WTC11 (cell line): Measurements from ENCODE around the gene ADAMTS12. TPM values are rescaled to one million over a fixed set of nuclear protein-coding genes. Genes with fewer than 3 reads are reported as not detected.

Experiments used
- ATAC-seq: fragments of 200-7000 bp; cut with Tn5 transposase; 2 replicates; pipeline ENCODE4 v1.10.0; 2021; ENCODE audit warnings: mild to moderate bottlenecking, moderate library complexity
- CTCF ChIA-PET: fragments of 300-600 bp; sonication (Branson Sonifier 250); formaldehyde crosslinking; loops from one replicate; lab custom pipeline; 2021; ENCODE audit warnings: antibody characterized with exemption; lab: Charles Lee
- POLR2A ChIA-PET: fragments of 350-600 bp; sonication (Branson Sonifier 250); formaldehyde crosslinking; loops from one replicate; lab custom pipeline; 2021; ENCODE audit warnings: antibody characterized with exemption; lab: Charles Lee
- DNase-seq: peaks from one replicate; pipeline ENCODE4 v3.0.0; 2021; ENCODE audit warnings: low spot score
- H3K27ac Mint-ChIP-seq: 2 replicates; pipeline ENCODE4 v1.8.0; 2021; ENCODE audit warnings: mixed read lengths
- H3K27me3 Mint-ChIP-seq: 2 replicates; pipeline ENCODE4 v1.8.0; 2021; ENCODE audit warnings: low read depth, mild to moderate bottlenecking, moderate library complexity, mixed read lengths
- H3K36me3 Mint-ChIP-seq: 2 replicates; pipeline ENCODE4 v1.8.0; 2021; ENCODE audit warnings: mixed read lengths
- H3K4me1 Mint-ChIP-seq: 2 replicates; pipeline ENCODE4 v1.8.0; 2022; ENCODE audit warnings: mixed read lengths
- H3K4me3 Mint-ChIP-seq: 2 replicates; pipeline ENCODE4 v1.8.0; 2021; ENCODE audit warnings: mild to moderate bottlenecking, moderate library complexity, mixed read lengths
- H3K9me3 Mint-ChIP-seq: 2 replicates; pipeline ENCODE4 v1.8.0; 2021; ENCODE audit warnings: mixed read lengths
- FOXK1 ChIP-seq: sonication (generic); formaldehyde crosslinking; IDR thresholded peaks from 2 replicates; pipeline ENCODE4 v1.8.0; 2022; ENCODE audit warnings: mild to moderate bottlenecking, moderate library complexity, missing genetic modification reagents
- MXD4 ChIP-seq: fragments of 250-450 bp; sonication (Bioruptor Pico); IDR thresholded peaks from 2 replicates; pipeline ENCODE4 v1.8.0; 2021; ENCODE audit warnings: mild to moderate bottlenecking, moderate library complexity, borderline replicate concordance
- RELA ChIP-seq: sonication (generic); formaldehyde crosslinking; IDR thresholded peaks from 2 replicates; pipeline ENCODE4 v1.8.1; 2022; ENCODE audit warnings: missing genetic modification reagents, mild to moderate bottlenecking, borderline replicate concordance
- RORB ChIP-seq: fragments of 250-450 bp; sonication (Bioruptor Pico); IDR thresholded peaks from 2 replicates; pipeline ENCODE4 v1.9.0; 2021; ENCODE audit warnings: mild to moderate bottlenecking
- ZBTB21 ChIP-seq: sonication (generic); formaldehyde crosslinking; IDR thresholded peaks from 2 replicates; pipeline ENCODE4 v1.8.1; 2023; ENCODE audit warnings: mild to moderate bottlenecking, missing genetic modification reagents, borderline replicate concordance
- ZNF138 ChIP-seq: sonication (generic); formaldehyde crosslinking; conservative IDR thresholded peaks from 2 replicates; pipeline ENCODE4 v1.8.1; 2022; ENCODE audit warnings: mild to moderate bottlenecking, moderate library complexity, missing genetic modification reagents
- ZNF317 ChIP-seq: sonication (generic); formaldehyde crosslinking; IDR thresholded peaks from 2 replicates; pipeline ENCODE4 v1.8.1; 2023; ENCODE audit warnings: low read depth, mild to moderate bottlenecking, moderate library complexity, missing genetic modification reagents, borderline replicate concordance
- ZNF396 ChIP-seq: fragments of 250-450 bp; sonication (Bioruptor Pico); IDR thresholded peaks from 2 replicates; pipeline ENCODE4 v1.8.0; 2021; ENCODE audit warnings: mild to moderate bottlenecking, moderate library complexity, borderline replicate concordance
- ZNF423 ChIP-seq: fragments of 250-450 bp; sonication (Bioruptor Pico); IDR thresholded peaks from 2 replicates; pipeline ENCODE4 v2.1.2; 2022; ENCODE audit warnings: mild to moderate bottlenecking, moderate library complexity
- total RNA-seq: library from RNA; stranded (reverse); gene quantifications from 3 replicates; pipeline ENCODE4 v1.2.3, GENCODE V29; 2021
- TF ChIP-seq, protein P1 (sequence below): sonication (generic); formaldehyde crosslinking; IDR thresholded peaks from 2 replicates; pipeline ENCODE4 v1.8.0; 2023; ENCODE audit warnings: missing genetic modification reagents
- TF ChIP-seq, protein P2 (sequence below): sonication (generic); formaldehyde crosslinking; IDR thresholded peaks from 2 replicates; pipeline ENCODE4 v1.8.0; 2022; ENCODE audit warnings: mild to moderate bottlenecking, missing genetic modification reagents
- TF ChIP-seq, protein P3 (sequence below): sonication (generic); formaldehyde crosslinking; IDR thresholded peaks from 2 replicates; pipeline ENCODE4 v1.8.1; 2022; ENCODE audit warnings: mild to moderate bottlenecking, moderate library complexity, missing genetic modification reagents
- TF ChIP-seq, protein P4 (sequence below): fragments of 250-450 bp; sonication (Bioruptor Pico); conservative IDR thresholded peaks from 2 replicates; pipeline ENCODE4 v1.9.0; 2021; ENCODE audit warnings: mild to moderate bottlenecking
- TF ChIP-seq, protein P5 (sequence below): fragments of 250-450 bp; sonication (Bioruptor Pico); IDR thresholded peaks from 2 replicates; pipeline ENCODE4 v1.9.0; 2021; ENCODE audit warnings: mild to moderate bottlenecking
- TF ChIP-seq, protein P6 (sequence below): sonication (generic); formaldehyde crosslinking; IDR thresholded peaks from 2 replicates; pipeline ENCODE4 v1.8.1; 2023; ENCODE audit warnings: mild to moderate bottlenecking, missing genetic modification reagents, borderline replicate concordance
- TF ChIP-seq, protein P7 (sequence below): sonication (generic); formaldehyde crosslinking; IDR thresholded peaks from 2 replicates; pipeline ENCODE4 v1.8.0; 2022; ENCODE audit warnings: mild to moderate bottlenecking, missing genetic modification reagents
- TF ChIP-seq, protein P8 (sequence below): sonication (generic); formaldehyde crosslinking; IDR thresholded peaks from 2 replicates; pipeline ENCODE4 v1.8.1; 2022; ENCODE audit warnings: low read depth, mild to moderate bottlenecking, moderate library complexity, missing genetic modification reagents, borderline replicate concordance

Gene ADAMTS12
- total RNA-seq, 1 experiment from 2014 or later, result 13.5 TPM

DNA sequence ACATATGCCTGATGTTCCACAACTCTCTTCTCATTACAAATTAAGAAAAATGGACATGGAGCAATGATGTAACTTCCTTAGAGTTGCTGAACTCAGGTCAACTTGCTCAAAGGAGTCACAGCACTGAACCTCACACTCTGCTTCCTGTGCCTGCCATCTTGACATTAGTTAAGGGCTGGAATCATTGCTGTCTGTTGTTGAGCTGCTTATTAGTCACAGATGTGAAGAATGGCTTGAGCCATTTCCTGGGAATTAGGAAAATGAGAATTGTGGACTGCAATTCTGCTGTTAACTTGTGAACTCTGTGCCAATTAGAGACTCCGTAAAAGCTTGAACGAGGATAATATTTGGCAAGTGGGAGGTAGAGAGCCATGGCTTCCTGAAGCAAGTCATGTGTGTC is 212.0 kb downstream of the ADAMTS12 start:
- peaks cover 2% of the 10 kb centered on the region; the same call in 1 of the 2 replicates for H3K4me1 Mint-ChIP-seq
- CTCF ChIA-PET, result no interaction called here
- H3K36me3 Mint-ChIP-seq, result 0 out of 2 replicates have a peak, but pooled peaks cover 3% of the 10 kb centered on the region
- H3K9me3 Mint-ChIP-seq, result no peaks in the 10 kb centered on the region
- H3K27me3 Mint-ChIP-seq, result no peaks in the 10 kb centered on the region
- POLR2A ChIA-PET, result no interaction called here
- H3K27ac Mint-ChIP-seq, result no peak overlapping the region
- DNase-seq (no peak), ATAC-seq (no peak)
- TF ChIP-seq ZNF317 (CRISPR knock-in tag) (no peak), ZNF138 (CRISPR knock-in tag) (no peak), MXD4 (CRISPR knock-in tag) (no peak), ZBTB21 (CRISPR knock-in tag) (no peak), FOXK1 (no peak)
- TF ChIP-seq, protein P1, sequence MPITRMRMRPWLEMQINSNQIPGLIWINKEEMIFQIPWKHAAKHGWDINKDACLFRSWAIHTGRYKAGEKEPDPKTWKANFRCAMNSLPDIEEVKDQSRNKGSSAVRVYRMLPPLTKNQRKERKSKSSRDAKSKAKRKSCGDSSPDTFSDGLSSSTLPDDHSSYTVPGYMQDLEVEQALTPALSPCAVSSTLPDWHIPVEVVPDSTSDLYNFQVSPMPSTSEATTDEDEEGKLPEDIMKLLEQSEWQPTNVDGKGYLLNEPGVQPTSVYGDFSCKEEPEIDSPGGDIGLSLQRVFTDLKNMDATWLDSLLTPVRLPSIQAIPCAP (CRISPR knock-in tag), result no peak
- TF ChIP-seq, protein P2, sequence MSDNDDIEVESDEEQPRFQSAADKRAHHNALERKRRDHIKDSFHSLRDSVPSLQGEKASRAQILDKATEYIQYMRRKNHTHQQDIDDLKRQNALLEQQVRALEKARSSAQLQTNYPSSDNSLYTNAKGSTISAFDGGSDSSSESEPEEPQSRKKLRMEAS (CRISPR knock-in tag), result no peak
- TF ChIP-seq, protein P3, sequence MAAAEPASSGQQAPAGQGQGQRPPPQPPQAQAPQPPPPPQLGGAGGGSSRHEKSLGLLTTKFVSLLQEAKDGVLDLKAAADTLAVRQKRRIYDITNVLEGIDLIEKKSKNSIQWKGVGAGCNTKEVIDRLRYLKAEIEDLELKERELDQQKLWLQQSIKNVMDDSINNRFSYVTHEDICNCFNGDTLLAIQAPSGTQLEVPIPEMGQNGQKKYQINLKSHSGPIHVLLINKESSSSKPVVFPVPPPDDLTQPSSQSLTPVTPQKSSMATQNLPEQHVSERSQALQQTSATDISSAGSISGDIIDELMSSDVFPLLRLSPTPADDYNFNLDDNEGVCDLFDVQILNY (CRISPR knock-in tag), result no peak
- H3K4me3 Mint-ChIP-seq, result no peak overlapping the region

DNA sequence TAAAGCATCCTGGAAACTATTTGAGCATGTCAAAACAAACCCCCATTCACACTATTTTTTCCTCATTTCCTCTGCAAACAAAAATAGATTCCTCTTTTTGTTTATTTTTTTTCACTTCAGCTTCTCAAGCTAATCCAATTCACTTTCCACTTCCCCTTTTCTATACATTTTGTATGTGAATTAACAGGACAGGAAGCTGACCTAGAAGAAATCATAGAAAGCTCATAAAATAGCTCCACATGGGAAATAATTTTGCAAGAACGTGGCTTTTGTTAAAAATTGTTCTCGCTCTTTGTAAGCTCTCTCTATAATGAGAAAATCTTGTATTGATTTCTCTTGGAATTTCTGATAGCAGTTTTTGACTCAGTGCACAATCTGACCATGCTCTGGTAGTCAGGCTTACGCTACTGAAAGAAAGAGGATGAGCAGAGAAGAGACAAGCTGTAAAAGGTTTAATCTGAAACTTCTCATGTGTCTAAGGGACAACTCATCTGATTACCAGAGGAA is 215.8 kb downstream of the ADAMTS12 start:
- ChIA-PET POLR2A (no interaction called here), CTCF (interaction anchor here (1.8 to 1.9 kb wide), 2 partner anchors 87 to 259 kb away, joined by 5 to 8 read pairs; no protein-coding TSS in a partner anchor)
- Mint-ChIP-seq H3K4me1 (no peaks in the 10 kb centered on the region), H3K9me3 (no peaks in the 10 kb centered on the region), H3K4me3 (no peak overlapping the region), H3K27ac (no peak overlapping the region), H3K36me3 (no peaks in the 10 kb centered on the region), H3K27me3 (no peaks in the 10 kb centered on the region)
- DNase-seq (no peak), ATAC-seq (no peak)
- TF ChIP-seq, protein P4, sequence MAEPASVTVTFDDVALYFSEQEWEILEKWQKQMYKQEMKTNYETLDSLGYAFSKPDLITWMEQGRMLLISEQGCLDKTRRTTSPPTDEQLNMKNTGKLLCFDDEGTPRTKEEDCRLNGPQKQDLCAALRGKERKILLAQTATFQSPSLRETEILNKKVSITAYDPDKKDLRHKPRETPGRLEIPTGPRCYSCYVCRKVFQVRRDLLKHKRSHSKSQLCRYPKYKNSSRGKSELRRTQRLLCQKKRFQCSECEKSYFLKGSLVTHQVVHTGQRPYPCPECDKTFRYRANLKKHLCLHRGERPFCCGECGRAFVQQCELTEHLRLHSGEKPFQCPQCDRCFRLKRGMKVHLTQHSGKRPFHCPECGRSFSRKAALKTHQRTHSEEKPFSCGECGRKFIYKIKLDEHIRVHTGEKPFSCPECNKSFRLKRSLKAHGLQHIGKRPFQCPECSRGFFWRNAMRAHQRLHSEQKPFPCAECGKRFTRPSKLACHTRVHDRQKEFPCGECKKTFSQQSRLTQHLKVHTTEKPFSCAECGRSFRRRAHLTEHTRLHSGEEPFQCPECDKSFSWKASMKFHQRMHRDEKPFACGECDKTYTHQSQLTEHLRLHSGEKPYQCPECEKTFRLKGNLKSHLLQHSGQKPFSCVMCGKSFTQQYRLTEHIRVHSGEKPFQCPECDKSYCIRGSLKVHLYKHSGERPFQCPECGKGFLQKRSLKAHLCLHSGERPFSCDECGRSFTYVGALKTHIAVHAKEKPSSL (CRISPR knock-in tag), result no peak
- TF ChIP-seq RELA (no peak), ZNF423 (CRISPR knock-in tag) (no peak)
- TF ChIP-seq, protein P5, sequence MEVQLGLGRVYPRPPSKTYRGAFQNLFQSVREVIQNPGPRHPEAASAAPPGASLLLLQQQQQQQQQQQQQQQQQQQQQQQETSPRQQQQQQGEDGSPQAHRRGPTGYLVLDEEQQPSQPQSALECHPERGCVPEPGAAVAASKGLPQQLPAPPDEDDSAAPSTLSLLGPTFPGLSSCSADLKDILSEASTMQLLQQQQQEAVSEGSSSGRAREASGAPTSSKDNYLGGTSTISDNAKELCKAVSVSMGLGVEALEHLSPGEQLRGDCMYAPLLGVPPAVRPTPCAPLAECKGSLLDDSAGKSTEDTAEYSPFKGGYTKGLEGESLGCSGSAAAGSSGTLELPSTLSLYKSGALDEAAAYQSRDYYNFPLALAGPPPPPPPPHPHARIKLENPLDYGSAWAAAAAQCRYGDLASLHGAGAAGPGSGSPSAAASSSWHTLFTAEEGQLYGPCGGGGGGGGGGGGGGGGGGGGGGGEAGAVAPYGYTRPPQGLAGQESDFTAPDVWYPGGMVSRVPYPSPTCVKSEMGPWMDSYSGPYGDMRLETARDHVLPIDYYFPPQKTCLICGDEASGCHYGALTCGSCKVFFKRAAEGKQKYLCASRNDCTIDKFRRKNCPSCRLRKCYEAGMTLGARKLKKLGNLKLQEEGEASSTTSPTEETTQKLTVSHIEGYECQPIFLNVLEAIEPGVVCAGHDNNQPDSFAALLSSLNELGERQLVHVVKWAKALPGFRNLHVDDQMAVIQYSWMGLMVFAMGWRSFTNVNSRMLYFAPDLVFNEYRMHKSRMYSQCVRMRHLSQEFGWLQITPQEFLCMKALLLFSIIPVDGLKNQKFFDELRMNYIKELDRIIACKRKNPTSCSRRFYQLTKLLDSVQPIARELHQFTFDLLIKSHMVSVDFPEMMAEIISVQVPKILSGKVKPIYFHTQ (CRISPR knock-in tag), result no peak

DNA sequence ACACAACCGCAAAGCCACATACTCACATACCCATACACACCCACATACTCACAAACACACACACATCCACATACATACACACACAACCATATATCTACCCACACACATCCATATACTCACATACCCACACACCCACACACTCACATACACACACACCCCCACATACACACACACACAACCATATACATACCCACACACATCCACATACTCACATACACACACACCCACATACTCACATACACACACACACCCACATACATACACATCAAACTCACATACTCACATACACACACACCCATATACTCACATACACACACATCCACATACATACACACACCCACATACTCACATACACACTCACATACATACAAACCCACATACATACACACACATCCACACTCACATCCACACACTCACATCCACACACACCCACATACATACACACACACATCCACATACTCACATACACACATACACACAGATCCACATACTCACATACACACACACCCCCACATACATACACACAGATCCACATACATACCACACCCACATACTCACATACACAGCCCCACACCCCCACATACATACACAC is 220.0 kb downstream of the ADAMTS12 start:
- ATAC-seq (no peak), DNase-seq (no peak)
- Mint-ChIP-seq H3K27me3 (no peaks in the 10 kb centered on the region), H3K36me3 (no peaks in the 10 kb centered on the region), H3K27ac (no peak overlapping the region), H3K4me3 (no peak overlapping the region), H3K9me3 (no peaks in the 10 kb centered on the region), H3K4me1 (no peaks in the 10 kb centered on the region)
- ChIA-PET POLR2A (no interaction called here), CTCF (no interaction called here)
- TF ChIP-seq, protein P6, sequence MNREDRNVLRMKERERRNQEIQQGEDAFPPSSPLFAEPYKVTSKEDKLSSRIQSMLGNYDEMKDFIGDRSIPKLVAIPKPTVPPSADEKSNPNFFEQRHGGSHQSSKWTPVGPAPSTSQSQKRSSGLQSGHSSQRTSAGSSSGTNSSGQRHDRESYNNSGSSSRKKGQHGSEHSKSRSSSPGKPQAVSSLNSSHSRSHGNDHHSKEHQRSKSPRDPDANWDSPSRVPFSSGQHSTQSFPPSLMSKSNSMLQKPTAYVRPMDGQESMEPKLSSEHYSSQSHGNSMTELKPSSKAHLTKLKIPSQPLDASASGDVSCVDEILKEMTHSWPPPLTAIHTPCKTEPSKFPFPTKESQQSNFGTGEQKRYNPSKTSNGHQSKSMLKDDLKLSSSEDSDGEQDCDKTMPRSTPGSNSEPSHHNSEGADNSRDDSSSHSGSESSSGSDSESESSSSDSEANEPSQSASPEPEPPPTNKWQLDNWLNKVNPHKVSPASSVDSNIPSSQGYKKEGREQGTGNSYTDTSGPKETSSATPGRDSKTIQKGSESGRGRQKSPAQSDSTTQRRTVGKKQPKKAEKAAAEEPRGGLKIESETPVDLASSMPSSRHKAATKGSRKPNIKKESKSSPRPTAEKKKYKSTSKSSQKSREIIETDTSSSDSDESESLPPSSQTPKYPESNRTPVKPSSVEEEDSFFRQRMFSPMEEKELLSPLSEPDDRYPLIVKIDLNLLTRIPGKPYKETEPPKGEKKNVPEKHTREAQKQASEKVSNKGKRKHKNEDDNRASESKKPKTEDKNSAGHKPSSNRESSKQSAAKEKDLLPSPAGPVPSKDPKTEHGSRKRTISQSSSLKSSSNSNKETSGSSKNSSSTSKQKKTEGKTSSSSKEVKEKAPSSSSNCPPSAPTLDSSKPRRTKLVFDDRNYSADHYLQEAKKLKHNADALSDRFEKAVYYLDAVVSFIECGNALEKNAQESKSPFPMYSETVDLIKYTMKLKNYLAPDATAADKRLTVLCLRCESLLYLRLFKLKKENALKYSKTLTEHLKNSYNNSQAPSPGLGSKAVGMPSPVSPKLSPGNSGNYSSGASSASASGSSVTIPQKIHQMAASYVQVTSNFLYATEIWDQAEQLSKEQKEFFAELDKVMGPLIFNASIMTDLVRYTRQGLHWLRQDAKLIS (CRISPR knock-in tag), result no peak
- TF ChIP-seq, protein P7, sequence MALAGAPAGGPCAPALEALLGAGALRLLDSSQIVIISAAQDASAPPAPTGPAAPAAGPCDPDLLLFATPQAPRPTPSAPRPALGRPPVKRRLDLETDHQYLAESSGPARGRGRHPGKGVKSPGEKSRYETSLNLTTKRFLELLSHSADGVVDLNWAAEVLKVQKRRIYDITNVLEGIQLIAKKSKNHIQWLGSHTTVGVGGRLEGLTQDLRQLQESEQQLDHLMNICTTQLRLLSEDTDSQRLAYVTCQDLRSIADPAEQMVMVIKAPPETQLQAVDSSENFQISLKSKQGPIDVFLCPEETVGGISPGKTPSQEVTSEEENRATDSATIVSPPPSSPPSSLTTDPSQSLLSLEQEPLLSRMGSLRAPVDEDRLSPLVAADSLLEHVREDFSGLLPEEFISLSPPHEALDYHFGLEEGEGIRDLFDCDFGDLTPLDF (CRISPR knock-in tag), result no peak
- TF ChIP-seq, protein P8, sequence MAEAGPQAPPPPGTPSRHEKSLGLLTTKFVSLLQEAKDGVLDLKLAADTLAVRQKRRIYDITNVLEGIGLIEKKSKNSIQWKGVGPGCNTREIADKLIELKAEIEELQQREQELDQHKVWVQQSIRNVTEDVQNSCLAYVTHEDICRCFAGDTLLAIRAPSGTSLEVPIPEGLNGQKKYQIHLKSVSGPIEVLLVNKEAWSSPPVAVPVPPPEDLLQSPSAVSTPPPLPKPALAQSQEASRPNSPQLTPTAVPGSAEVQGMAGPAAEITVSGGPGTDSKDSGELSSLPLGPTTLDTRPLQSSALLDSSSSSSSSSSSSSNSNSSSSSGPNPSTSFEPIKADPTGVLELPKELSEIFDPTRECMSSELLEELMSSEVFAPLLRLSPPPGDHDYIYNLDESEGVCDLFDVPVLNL (CRISPR knock-in tag), result no peak
- TF ChIP-seq RORB, result no peak
- TF ChIP-seq ZNF396 (CRISPR knock-in tag), result no peak
